Liver (tissue), 9 donors: Measurements from ENCODE around the gene INTS2. TPM values are rescaled to one million over a fixed set of nuclear protein-coding genes. Genes with fewer than 3 reads are reported as not detected.
"Not testable (repeated sequence)": the region's sequence is repeated elsewhere in the genome, so short reads cannot be mapped to it uniquely, and the experiment has no call there.

Source experiments
- DNase-seq: peaks from one replicate; pipeline ENCODE4 v3.0.0-alpha.2; 2017; ENCODE audit warnings: low spot score
- H3K27ac ChIP-seq, 2 donors: one replicate each; pipeline ENCODE4 v1.7.0; 2013; ENCODE audit warnings: inconsistent platforms in 2 of 2, low read length in 2 of 2, control low read depth in 1 of 2, low read depth in 1 of 2, mild to moderate bottlenecking in 1 of 2
- H3K27me3 ChIP-seq, 4 donors: one replicate each; pipeline versions ENCODE4 v1.6.1 to v1.7.0; 2013; ENCODE audit warnings: low read length in 3 of 4, inconsistent platforms in 1 of 4, mild to moderate bottlenecking in 1 of 4, moderate library complexity in 1 of 4; ENCODE audit not compliant: control insufficient read depth in 4 of 4, insufficient read depth in 4 of 4
- H3K36me3 ChIP-seq, 4 donors: one replicate each; pipeline versions ENCODE4 v1.6.1 to v1.7.0; 2013; ENCODE audit warnings: low read length in 3 of 4, mild to moderate bottlenecking in 3 of 4, low read depth in 1 of 4, moderate library complexity in 1 of 4; ENCODE audit not compliant: control insufficient read depth in 4 of 4, insufficient read depth in 3 of 4
- H3K4me1 ChIP-seq, 4 donors: one replicate each; pipeline versions ENCODE4 v1.6.1 to v1.7.0; 2013; ENCODE audit warnings: low read length in 3 of 4, mild to moderate bottlenecking in 3 of 4, moderate library complexity in 1 of 4; ENCODE audit not compliant: control insufficient read depth in 4 of 4, insufficient read depth in 4 of 4
- H3K4me3 ChIP-seq, 3 donors: one replicate each; pipeline versions ENCODE4 v1.6.1 to v1.7.0; 2013; ENCODE audit warnings: low read length in 3 of 3, control low read depth in 1 of 3, low read depth in 1 of 3, mild to moderate bottlenecking in 1 of 3
- H3K9ac ChIP-seq, 2 donors: one replicate each; pipeline ENCODE4 v1.7.0; 2013; ENCODE audit warnings: low read length in 2 of 2, mild to moderate bottlenecking in 2 of 2, moderate library complexity in 2 of 2, control low read depth in 1 of 2, low read depth in 1 of 2
- H3K9me3 ChIP-seq, 4 donors: one replicate each; pipeline versions ENCODE4 v1.6.1 to v1.7.0; 2013; ENCODE audit warnings: low read length in 3 of 4; ENCODE audit not compliant: control insufficient read depth in 4 of 4
- EGR1 ChIP-seq, 2 donors: IDR thresholded peaks; 2 replicates each; pipeline ENCODE4 v1.6.1; 2016 to 2018; ENCODE audit warnings: antibody characterized with exemption in 2 of 2, low read depth in 2 of 2
- FOXA2 ChIP-seq: IDR thresholded peaks from 2 replicates; pipeline ENCODE4 v1.6.1; 2016; ENCODE audit warnings: antibody characterized with exemption
- HNF4G ChIP-seq: IDR thresholded peaks from 2 replicates; pipeline ENCODE4 v1.6.1; 2016; ENCODE audit warnings: antibody characterized with exemption
- RAD21 ChIP-seq, 2 donors: IDR thresholded peaks; 2 replicates each; pipeline ENCODE4 v1.6.1; 2016; ENCODE audit warnings: antibody characterized with exemption in 2 of 2, mild to moderate bottlenecking in 2 of 2
- RXRA ChIP-seq, 2 donors: IDR thresholded peaks; 2 replicates each; pipeline ENCODE4 v1.6.1; 2017 to 2018; ENCODE audit warnings: antibody characterized with exemption in 2 of 2, mild to moderate bottlenecking in 1 of 2
- WGBS: extraction: QIAGEN DNeasy Blood & Tissue Kit; methylation state at CpG from one replicate; pipeline ENCODE4 v1.1.7; 2013; 5-methylcytosine and 5-hydroxymethylcytosine counted together
- polyA plus RNA-seq, 2 donors: library from polyadenylated mRNA; stranded (reverse) in 1 of 2; unstranded in 1 of 2; fragments of 200-250 nt in 1 of 2; fragments of >200 nt in 1 of 2; fragmentation: Nextera tagmentation in 1 of 2; extraction: Ambion mirVana in 1 of 2; gene quantifications; one replicate each; pipeline versions ENCODE4 v1.2.1 to v1.2.3, GENCODE V29; 2013 to 2015
- total RNA-seq, 2 donors: library from RNA; depleted of rRNA; stranded (reverse); fragments of >200 nt; gene quantifications; one replicate each; pipeline ENCODE4 v1.2.3, GENCODE V29; 2014
- TF ChIP-seq, protein P1 (sequence below): IDR thresholded peaks from 2 replicates; pipeline ENCODE4 v1.6.1; 2016; ENCODE audit warnings: antibody characterized with exemption
- TF ChIP-seq, protein P2 (sequence below): IDR thresholded peaks from 2 replicates; pipeline ENCODE4 v1.6.1; 2016; ENCODE audit warnings: antibody characterized with exemption, mild to moderate bottlenecking
- TF ChIP-seq, protein P3 (sequence below): IDR thresholded peaks from 2 replicates; pipeline ENCODE4 v1.6.1; 2016; ENCODE audit warnings: antibody characterized with exemption
- donor health status: healthy.
- donor health status: healthy.
- donor health status: healthy.
- donor health status: healthy.
- donor health status: healthy.

The INTS2 gene
- total and polyA plus RNA-seq, 4 donors = 1.1 to 9.9 (median 5.7) TPM

DNA sequence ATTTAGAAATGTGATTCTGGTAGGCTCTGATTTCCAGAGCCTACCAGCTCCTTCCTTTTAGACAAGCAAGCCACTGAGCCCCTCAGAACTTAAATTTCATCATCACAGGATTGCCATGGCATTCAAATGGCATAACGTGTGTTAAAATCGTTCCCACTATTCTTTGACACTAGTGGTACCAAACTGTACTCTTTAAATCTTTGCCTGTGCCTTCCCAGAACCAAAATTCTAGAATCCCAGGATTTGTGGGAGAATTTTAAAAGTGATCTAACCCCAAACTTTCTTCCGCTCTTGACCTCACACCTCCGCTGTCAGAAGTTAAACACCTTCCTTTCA, 287 bp upstream of the INTS2 start:
- TF ChIP-seq FOXA2 = no peak
- TF ChIP-seq, protein P1, sequence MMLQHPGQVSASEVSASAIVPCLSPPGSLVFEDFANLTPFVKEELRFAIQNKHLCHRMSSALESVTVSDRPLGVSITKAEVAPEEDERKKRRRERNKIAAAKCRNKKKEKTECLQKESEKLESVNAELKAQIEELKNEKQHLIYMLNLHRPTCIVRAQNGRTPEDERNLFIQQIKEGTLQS = peak; percentile 13
- H3K9me3 ChIP-seq = no peaks in the 10 kb centered on the region
- H3K4me1 ChIP-seq = peaks cover 0 to 15% (median 8%) of the 10 kb centered on the region in 4 donors
- DNase-seq = no peak
- H3K27me3 ChIP-seq = no peaks in the 10 kb centered on the region
- H3K36me3 ChIP-seq = peaks cover 0 to 5% (median 4%) of the 10 kb centered on the region in 4 donors
- peak overlapping the region; percentile 63 to 98 (median 88) for H3K4me3 ChIP-seq
- peak overlapping the region; percentile 72 to 88 for H3K27ac ChIP-seq
- WGBS = 46% methylated on average over 4 of the region's 4 CpGs
- peak overlapping the region in 1 of 2 donors; percentile 82 for H3K9ac ChIP-seq

DNA sequence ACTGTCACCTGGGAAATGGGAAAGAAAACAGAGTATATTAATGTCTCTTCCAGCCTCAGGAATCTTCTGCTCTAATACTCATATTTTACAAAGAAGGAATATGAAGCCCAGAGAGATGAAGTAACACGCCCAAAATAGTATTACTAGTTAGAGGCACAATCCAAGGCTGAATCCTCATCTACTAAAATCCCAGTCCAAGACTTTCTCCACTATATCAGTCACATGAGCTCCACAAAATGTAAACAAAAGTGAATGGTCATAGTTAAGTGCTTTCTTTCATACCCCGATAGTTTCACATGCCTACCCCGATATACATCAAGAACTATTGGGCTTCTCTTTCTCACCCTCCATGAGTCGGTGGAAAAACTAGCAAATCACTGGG, 965 bp downstream of the INTS2 start:
- no peaks in the 10 kb centered on the region for H3K9me3 ChIP-seq
- no peak for DNase-seq
- H3K27ac ChIP-seq = peak overlapping the region; percentile 72 to 88
- H3K4me3 ChIP-seq = peak overlapping the region; percentile 63 to 98 (median 88)
- H3K36me3 ChIP-seq = peaks cover 0 to 5% (median 4%) of the 10 kb centered on the region in 4 donors
- peak overlapping the region; percentile 82 to 88 for H3K9ac ChIP-seq
- 22% methylated on average over 4 of the region's 4 CpGs for WGBS
- TF ChIP-seq, protein P2, sequence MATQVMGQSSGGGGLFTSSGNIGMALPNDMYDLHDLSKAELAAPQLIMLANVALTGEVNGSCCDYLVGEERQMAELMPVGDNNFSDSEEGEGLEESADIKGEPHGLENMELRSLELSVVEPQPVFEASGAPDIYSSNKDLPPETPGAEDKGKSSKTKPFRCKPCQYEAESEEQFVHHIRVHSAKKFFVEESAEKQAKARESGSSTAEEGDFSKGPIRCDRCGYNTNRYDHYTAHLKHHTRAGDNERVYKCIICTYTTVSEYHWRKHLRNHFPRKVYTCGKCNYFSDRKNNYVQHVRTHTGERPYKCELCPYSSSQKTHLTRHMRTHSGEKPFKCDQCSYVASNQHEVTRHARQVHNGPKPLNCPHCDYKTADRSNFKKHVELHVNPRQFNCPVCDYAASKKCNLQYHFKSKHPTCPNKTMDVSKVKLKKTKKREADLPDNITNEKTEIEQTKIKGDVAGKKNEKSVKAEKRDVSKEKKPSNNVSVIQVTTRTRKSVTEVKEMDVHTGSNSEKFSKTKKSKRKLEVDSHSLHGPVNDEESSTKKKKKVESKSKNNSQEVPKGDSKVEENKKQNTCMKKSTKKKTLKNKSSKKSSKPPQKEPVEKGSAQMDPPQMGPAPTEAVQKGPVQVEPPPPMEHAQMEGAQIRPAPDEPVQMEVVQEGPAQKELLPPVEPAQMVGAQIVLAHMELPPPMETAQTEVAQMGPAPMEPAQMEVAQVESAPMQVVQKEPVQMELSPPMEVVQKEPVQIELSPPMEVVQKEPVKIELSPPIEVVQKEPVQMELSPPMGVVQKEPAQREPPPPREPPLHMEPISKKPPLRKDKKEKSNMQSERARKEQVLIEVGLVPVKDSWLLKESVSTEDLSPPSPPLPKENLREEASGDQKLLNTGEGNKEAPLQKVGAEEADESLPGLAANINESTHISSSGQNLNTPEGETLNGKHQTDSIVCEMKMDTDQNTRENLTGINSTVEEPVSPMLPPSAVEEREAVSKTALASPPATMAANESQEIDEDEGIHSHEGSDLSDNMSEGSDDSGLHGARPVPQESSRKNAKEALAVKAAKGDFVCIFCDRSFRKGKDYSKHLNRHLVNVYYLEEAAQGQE = no peak
- TF ChIP-seq, protein P3, sequence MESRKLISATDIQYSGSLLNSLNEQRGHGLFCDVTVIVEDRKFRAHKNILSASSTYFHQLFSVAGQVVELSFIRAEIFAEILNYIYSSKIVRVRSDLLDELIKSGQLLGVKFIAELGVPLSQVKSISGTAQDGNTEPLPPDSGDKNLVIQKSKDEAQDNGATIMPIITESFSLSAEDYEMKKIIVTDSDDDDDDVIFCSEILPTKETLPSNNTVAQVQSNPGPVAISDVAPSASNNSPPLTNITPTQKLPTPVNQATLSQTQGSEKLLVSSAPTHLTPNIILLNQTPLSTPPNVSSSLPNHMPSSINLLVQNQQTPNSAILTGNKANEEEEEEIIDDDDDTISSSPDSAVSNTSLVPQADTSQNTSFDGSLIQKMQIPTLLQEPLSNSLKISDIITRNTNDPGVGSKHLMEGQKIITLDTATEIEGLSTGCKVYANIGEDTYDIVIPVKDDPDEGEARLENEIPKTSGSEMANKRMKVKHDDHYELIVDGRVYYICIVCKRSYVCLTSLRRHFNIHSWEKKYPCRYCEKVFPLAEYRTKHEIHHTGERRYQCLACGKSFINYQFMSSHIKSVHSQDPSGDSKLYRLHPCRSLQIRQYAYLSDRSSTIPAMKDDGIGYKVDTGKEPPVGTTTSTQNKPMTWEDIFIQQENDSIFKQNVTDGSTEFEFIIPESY = no peak
- TF ChIP-seq HNF4G (no peak), EGR1 (IDR thresholded peaks at IDR 0.05; ENCODE audit: low read depth in 2 of 2) (no peak), RXRA (IDR thresholded peaks at IDR 0.05) (no peak), RAD21 (IDR thresholded peaks at IDR 0.05) (no peak)
- peaks cover 0 to 15% (median 8%) of the 10 kb centered on the region in 4 donors for H3K4me1 ChIP-seq
- no peaks in the 10 kb centered on the region for H3K27me3 ChIP-seq

DNA sequence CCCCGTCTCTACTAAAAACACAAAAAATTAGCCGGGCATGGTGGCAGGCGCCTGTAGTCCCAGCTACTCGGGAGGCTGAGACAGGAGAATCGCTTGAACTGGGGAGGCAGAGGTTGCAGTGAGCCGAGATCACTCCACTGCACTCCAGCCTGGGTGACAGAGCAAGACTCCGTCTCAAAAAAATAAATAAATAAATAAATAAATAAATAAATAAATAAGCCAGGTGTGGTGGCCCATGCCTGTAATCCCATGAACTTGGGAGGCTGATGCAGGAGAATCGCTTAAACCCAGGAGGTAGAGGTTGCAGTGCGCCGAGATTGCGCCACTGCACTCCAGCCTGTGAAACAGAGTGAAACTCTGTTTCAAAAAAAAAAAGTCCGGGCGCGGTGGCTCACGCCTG, 12.6 kb downstream of the INTS2 start:
- not testable (repeated sequence) for H3K4me1 ChIP-seq, H3K9ac ChIP-seq, H3K9me3 ChIP-seq, H3K27ac ChIP-seq, DNase-seq, H3K27me3 ChIP-seq, H3K4me3 ChIP-seq
- peaks cover 3 to 20% (median 18%) of the 10 kb centered on the region in 4 donors for H3K36me3 ChIP-seq
- whole genome bisulfite sequencing = 98% methylated on average over 15 of the region's 15 CpGs
